Panc1 (cell line): ENCODE results near the gene COLEC11. TPM values are rescaled to one million over a fixed set of nuclear protein-coding genes. Genes with fewer than 3 reads are reported as not detected.

Source experiments
- ATAC-seq: fragments of 200-7000 bp; cut with Tn5 transposase; 2 replicates; pipeline ENCODE4 v1.9.1; 2020; ENCODE audit warnings: mild to moderate bottlenecking, moderate library complexity
- BruUV-seq: library from RNA; stranded (reverse); fragments of 400-500 nt; replicated peaks from 2 replicates; lab custom pipeline; 2021; lab: Mats Ljungman, UMichigan
- CTCF ChIA-PET: fragments of 300-600 bp; sonication (Branson Sonifier 250); formaldehyde crosslinking; loops from one replicate; lab custom pipeline; 2022; ENCODE audit warnings: antibody characterized with exemption; lab: Charles Lee
- POLR2A ChIA-PET: fragments of 300-600 bp; sonication (Branson Sonifier 250); formaldehyde crosslinking; loops from one replicate; lab custom pipeline; 2022; ENCODE audit warnings: antibody characterized with exemption; lab: Charles Lee
- DNase-seq: peaks from one replicate; pipeline ENCODE4 v3.0.0-alpha.2; 2010; ENCODE audit warnings: low read depth, low spot score
- H3K27ac ChIP-seq: 2 replicates; pipeline ENCODE4 v1.5.1; 2011; ENCODE audit warnings: mild to moderate bottlenecking, low read length, inconsistent platforms
- H3K27me3 ChIP-seq: fragments of 200-500 bp; sonication (Bioruptor generic); 2 replicates; pipeline ENCODE4 v1.6.0; 2014; ENCODE audit warnings: low read length, inconsistent platforms; ENCODE audit not compliant: control insufficient read depth, insufficient read depth
- H3K36me3 ChIP-seq: fragments of 200-500 bp; sonication (Bioruptor generic); 2 replicates; pipeline ENCODE4 v1.5.1; 2014; ENCODE audit warnings: inconsistent platforms, mild to moderate bottlenecking, low read length, moderate library complexity; ENCODE audit not compliant: control insufficient read depth, insufficient read depth
- H3K4me1 ChIP-seq: 2 replicates; pipeline ENCODE4 v1.5.1; 2011; ENCODE audit warnings: inconsistent platforms, mild to moderate bottlenecking, low read length, moderate library complexity; ENCODE audit not compliant: control insufficient read depth, insufficient read depth
- H3K4me3 ChIP-seq, 2 experiments: 2 replicates each; pipeline ENCODE4 v1.5.1; 2011 to 2012; ENCODE audit warnings: low read depth in 2 of 2, low read length in 2 of 2, mild to moderate bottlenecking in 2 of 2, inconsistent platforms in 1 of 2, moderate library complexity in 1 of 2
- H3K9me3 ChIP-seq: fragments of 200-500 bp; sonication (Bioruptor generic); 2 replicates; pipeline ENCODE4 v1.5.1; 2014; ENCODE audit warnings: low read depth, mild to moderate bottlenecking, inconsistent platforms, low read length, moderate library complexity; ENCODE audit not compliant: control insufficient read depth, insufficient read depth
- CTCF ChIP-seq: fragments of 450-650 bp; IDR thresholded peaks from 2 replicates; pipeline ENCODE4 v1.5.1; 2017; ENCODE audit warnings: mild to moderate bottlenecking
- POLR2AphosphoS5 ChIP-seq: IDR thresholded peaks from 2 replicates; pipeline ENCODE4 v1.6.1; 2012; ENCODE audit warnings: mild to moderate bottlenecking, low read depth, low read length, moderate library complexity
- REST ChIP-seq, 2 experiments: IDR thresholded peaks; 2 replicates each; pipeline ENCODE4 v1.6.1; 2011 to 2012; ENCODE audit warnings: low read depth in 2 of 2, control low read depth in 1 of 2, low read length in 1 of 2, mild to moderate bottlenecking in 1 of 2, moderate library complexity in 1 of 2; ENCODE audit not compliant: insufficient read depth in 1 of 2
- SIN3A ChIP-seq: IDR thresholded peaks from 2 replicates; pipeline ENCODE4 v1.6.1; 2012; ENCODE audit warnings: low read depth, mild to moderate bottlenecking, low read length, moderate library complexity, borderline replicate concordance; ENCODE audit not compliant: insufficient read depth
- TCF7L2 ChIP-seq: IDR thresholded peaks from 2 replicates; pipeline ENCODE4 v1.6.1; 2011; ENCODE audit warnings: mild to moderate bottlenecking, low read depth, low read length, inconsistent platforms
- in situ Hi-C: cut with HindIII; loops from 2 replicates; pipeline ENCODE4 v1.10.0; 2016; ENCODE audit warnings: low sequenced_read_pairs, low pct_unique_long_range_greater_than_20kb
- intact Hi-C: fragments of 100-400 bp; cut with micrococcal nuclease; formaldehyde crosslinking; loops from one replicate; pipeline ENCODE4 v1.10.0; 2022; ENCODE audit not compliant: unreplicated experiment
- total RNA-seq: library from RNA; stranded (reverse); gene quantifications from one replicate; pipeline ENCODE4 v1.2.1, GENCODE V29; 2021; ENCODE audit not compliant: unreplicated experiment

COLEC11 gene
- total RNA-seq, 1 experiment from 2014 or later, result 0.31 TPM

- H3K4me1 ChIP-seq, result peaks cover 6% of the 10 kb centered on the region; the same call in 1 of the 2 replicates
- no peak for TF ChIP-seq CTCF
- ChIA-PET POLR2A (interaction anchor here (0.5 kb wide), 1 partner anchor 11 kb away, joined by 3 read pairs; no protein-coding TSS in a partner anchor), CTCF (no interaction called here)
- DNase-seq, result no peak
- ATAC-seq, result no peak
- H3K27ac ChIP-seq, result no peak overlapping the region
- no TSS peak for BruUV-seq
- no peaks in the 10 kb centered on the region for H3K9me3 ChIP-seq
- intact Hi-C loops, result no loop called here
- no peaks in the 10 kb centered on the region; the same call in 1 of the 2 replicates for H3K36me3 ChIP-seq
- no peaks in the 10 kb centered on the region for H3K27me3 ChIP-seq
- no peak overlapping the region for H3K4me3 ChIP-seq
- in situ Hi-C loops, result no loop called here
Observed at GRCh38 chr2:3589086-3589485, 5.8 kb upstream of the COLEC11 start.

- no peak for TF ChIP-seq REST (IDR thresholded peaks at IDR 0.05; ENCODE audit: insufficient read depth in 1 of 2, low read depth in 2 of 2, low read length in 1 of 2)
- TF ChIP-seq POLR2AphosphoS5, result no peak
- TF ChIP-seq TCF7L2, result no peak
- TF ChIP-seq SIN3A, result no peak
- TF ChIP-seq CTCF, result no peak
- POLR2A ChIA-PET, result no interaction called here
- Histone ChIP-seq H3K4me1 (no peaks in the 10 kb centered on the region; the same call in 1 of the 2 replicates), H3K27me3 (no peaks in the 10 kb centered on the region), H3K36me3 (no peaks in the 10 kb centered on the region), H3K4me3 (no peak overlapping the region), H3K27ac (no peak overlapping the region), H3K9me3 (no peaks in the 10 kb centered on the region)
- DNase-seq (no peak), ATAC-seq (peak; percentile 32)
- intact Hi-C loops (no loop called here), in situ Hi-C loops (no loop called here)
- CTCF ChIA-PET, result no interaction called here
- no TSS peak for BruUV-seq
Observed at GRCh38 chr2:3595404-3595803, 492 bp downstream of the COLEC11 start.
